Activated naive CD8-positive, alpha-beta T cell treated with anti-CD3 and anti-CD28 coated beads, Interleukin-2, amount 50 U/mL, for 16 hours (primary cell): ENCODE measurements around the gene MAP6.
A peak's percentile ranks its signal among the peaks of the same experiment; 100 is the strongest.
"Not testable (repeated sequence)": the region's sequence is repeated elsewhere in the genome, so short reads cannot be mapped to it uniquely, and the experiment has no call there.

ENCODE experiments used
- DNase-seq: peaks from one replicate; pipeline ENCODE4 v3.0.0-alpha.2; 2020; ENCODE audit warnings: low read depth, low spot score

MAP6 gene

GRCh38 chr11:75668451-75669297, at the start of gene MAP6:
MAP6 (minus strand) TSS chr11:75669038; CDS start chr11:75668369, 669 bp downstream.
- DNase-seq: no peak

DNA sequence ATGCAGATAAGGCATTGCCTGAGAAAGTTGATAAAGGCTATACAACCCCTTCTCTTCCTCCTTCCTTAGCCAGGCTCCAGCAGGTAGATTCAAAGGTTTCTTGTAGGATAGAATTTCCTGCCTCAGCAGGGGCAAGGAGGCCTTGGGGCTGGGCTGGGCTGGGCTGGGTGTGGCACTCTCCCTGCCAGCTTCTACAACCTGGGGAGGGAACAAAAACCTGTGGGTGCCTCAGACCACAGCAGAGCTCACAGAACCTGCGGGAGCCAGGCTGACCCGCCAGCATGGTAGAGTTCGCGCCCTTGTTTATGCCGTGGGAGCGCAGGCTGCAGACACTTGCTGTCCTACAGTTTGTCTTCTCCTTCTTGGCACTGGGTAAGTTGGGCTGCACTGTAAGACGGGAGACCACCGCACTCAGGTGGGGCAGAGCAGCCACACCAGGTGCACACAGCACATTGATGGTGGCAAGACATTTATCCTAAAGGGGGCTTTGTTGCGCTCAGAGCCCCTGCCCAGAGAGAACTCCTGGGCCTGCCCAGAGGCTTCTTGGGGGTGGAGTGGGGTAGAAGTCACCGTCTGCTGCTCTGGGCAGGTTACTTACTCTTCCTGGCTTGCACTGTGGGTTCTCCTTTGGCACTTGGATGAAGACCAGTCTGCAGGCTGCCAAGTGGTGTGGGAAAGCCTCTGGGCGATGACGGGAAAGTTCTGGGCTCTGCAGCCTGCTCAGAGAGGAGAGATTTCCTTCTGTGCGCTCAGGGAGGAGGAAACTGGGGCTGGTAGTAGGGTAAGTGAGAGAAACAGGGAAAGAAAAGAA, 49.0 kb upstream of the MAP6 start, which contains the start of gene MOGAT2:
MOGAT2 (plus strand) TSS at position 231 of the 811 bp plus-strand sequence; CDS start at position 282, 51 bp downstream.
- no peak for DNase-seq

GRCh38 chr11:75716659-75717058, 47.8 kb upstream of the MAP6 start:
- no peak for DNase-seq

DNA sequence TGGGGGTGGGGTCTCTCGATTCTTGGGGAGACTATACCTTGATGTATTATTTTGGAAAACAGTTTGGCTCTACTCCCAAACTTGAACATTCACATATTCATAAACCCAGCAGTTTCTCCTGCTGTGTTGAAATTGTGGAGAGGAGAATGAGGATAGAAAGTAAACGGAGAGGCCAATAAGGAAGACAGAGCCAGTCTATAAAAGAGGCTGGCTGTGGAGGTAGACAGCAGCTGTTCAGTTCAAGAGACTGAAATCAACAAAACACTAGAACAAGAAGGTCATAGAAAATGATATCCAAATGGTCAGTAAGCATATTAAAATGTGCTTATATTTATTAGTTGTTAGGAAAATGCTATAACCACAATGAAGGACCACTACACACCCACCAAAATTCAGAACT, 46.9 kb upstream of the MAP6 start:
- no peak for DNase-seq

DNA sequence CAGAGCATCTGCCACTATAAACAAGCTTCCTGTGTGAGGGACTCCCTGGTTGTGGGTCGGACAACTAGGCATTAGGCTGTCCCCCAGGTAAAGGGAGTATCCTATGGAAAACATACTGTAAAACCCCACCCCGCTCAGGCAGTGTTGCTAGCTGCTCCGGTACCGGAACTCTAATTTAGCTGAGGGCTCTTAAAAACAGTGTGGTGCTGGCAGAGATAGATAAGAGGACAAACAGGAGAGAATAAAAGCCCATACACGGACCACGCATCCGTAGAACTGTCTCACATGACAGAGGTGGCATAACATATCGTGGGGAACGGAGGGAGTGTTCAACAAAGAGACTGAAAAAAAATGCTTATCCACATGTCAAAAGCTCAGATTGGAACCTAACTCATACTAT, 45.4 kb upstream of the MAP6 start:
- no peak for DNase-seq

DNA sequence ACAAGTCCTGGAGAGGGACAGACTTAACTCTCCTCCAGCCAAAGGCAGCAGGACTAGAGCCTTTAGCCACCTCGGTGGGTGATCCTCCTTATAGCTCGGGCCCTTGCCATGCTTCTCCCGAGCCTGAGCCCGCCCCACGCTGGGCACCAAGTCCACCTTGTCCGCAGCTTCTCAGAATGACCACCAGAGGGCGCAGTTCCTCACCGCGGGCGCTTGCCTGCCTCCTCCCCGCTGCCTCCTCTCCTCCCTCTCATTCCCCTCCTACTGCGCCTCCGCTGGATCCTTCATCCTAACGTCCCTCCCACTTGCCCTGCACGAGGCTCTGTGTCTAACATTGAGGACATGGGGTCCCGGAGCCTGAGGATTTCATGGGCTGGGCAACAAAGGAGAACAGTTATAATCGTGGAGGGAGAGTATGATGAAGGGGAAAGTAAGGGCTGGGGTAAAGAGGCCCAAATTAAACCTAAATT, 37.5 kb upstream of the MAP6 start:
- DNase-seq: peak; percentile 44

- DNase-seq: no peak
Measured at GRCh38 chr11:75705541-75705940, 36.7 kb upstream of the MAP6 start.

DNA sequence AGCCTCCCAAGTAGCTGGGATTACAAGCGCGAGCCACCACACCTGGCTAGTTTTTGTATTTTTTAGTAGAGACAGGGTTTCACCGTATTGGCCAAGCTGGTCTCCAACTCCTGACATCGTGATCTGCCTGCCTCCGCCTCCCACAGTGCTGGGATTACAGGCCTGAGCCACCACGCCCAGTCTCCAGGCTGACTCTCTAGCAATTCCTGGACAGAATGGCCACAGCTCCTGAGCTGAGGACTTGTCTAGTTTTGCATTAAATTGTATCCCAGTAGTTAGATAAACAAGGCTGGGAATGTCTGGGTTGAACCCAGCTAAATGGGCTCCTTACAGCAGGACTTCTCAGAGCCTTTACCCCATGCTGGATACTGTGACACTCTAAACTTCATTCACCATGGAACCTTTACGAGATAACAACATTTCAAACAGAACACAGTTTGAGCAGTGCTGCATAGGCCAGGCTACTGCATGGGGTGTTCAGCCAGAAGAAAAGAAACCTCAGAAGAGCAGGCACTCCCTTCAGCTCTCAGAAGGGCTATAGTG, 34.9 kb upstream of the MAP6 start:
- DNase-seq: no peak

- no peak for DNase-seq
Measured at GRCh38 chr11:75700940-75701339, 32.1 kb upstream of the MAP6 start.

GRCh38 chr11:75697906-75698581, 29.2 kb upstream of the MAP6 start:
- DNase-seq: no peak

- DNase-seq: no peak
Measured at GRCh38 chr11:75691804-75692203, 23.0 kb upstream of the MAP6 start.

- DNase-seq: no peak
Measured at GRCh38 chr11:75689863-75690609, 21.2 kb upstream of the MAP6 start.

GRCh38 chr11:75683856-75684255, 15.0 kb upstream of the MAP6 start:
- not testable (repeated sequence) for DNase-seq

DNA sequence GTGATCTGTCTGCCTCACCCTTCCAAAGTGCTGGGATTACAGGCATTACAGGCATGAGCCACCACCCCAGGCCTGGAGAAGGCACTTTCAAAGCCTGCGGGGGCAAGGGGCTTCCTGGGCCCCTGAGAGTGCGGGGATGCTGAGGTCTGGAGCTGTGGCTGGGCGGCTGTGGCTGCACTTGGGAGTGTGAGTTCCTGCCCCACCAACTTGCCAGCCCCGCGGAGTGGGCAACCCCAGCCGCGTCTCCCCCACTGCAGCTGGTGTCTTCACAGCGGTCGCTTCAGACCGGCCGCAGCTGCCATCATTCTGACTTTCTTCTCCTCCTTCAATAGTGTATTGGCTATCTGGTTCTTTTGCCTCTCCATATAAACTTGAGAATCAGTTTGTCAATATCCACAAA, 10.7 kb upstream of the MAP6 start:
- no peak for DNase-seq

DNA sequence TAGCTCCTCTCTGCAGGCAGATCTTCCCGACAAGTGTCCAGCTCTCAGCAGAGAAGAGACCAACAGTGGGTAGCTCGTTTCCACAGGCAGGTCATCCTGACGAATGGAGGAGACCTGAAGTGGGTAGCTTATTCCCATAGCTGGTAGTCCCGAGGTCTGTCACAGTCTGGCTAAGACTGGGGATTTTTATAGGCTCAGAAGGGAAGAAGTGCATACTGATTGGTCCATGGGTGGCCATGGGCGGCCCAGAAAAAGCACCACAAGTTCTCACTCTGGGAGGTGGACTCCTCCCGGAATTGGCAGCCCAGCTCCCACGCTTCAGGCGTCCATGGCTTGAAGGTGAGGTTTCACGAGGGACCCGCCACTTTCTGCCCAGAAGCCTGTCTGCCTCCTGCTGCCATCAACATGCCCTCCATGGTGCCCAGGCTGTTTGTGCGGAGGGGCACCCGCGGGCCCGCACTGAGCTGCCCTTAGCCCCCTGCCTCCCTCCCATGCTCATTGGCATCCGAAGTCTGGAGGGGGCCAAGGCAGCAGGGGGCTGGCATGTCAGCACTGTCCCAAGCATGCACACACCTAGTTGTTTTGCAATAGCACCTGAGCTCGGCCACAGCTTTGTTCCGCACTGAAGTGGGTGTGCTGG, 9.9 kb upstream of the MAP6 start:
- DNase-seq: no peak

GRCh38 chr11:75677909-75678308, 9.1 kb upstream of the MAP6 start:
- no peak for DNase-seq

DNA sequence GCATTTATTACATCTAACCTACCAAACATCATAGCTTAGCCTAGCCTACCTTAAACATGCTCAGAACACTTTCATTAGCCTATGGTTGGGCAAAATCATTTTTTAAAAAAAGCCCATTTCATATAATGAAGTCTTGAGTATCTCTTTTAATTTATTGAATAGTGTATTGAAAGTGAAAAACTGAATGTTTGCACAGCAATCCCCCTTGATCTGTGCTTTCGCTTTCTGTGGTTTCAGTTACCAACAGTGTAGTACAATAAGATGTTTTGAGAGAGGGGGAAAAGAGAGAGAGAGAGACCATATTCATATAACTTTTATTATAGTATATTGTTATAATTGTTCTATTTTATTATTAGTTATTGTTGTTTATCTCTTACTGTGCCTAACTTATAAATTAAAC, 8.4 kb upstream of the MAP6 start:
- DNase-seq: no peak

GRCh38 chr11:75673977-75674582, 5.2 kb upstream of the MAP6 start:
- no peak for DNase-seq

DNA sequence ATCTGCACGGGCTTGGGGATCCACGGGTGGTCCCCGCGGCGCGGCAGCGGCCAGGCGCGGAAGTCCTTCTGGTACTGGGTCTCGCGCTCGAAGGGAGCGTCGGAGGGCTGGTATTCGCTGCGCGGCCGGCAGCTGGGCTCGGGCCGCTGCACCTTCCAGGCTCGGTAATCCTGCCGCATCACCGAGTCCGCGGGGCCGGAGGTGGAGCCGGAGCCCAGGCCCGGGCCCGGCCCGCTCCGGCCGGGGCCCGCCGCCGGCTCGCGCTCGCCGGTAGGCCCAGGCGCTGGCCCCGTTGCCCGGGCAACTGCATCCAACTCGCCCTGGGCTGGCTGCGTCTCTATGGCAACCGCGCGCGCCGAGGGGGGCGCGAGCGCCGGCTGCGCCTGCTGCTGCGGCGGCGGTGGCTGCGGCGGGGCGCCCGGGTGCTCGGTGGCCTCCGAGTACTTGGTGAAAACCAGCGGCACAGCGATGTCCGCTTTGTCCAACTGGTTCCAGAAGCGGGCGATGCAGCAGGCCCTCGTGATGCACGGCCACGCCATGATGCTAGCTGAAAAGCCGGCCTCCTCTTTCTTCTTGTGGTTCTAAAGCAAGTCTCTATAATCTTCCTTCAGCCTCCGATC, 897 bp downstream of the MAP6 start:
- DNase-seq: no peak
